Measurements from ENCODE around the gene GHR. TPM values are rescaled to one million over a fixed set of nuclear protein-coding genes. Genes with fewer than 3 reads are reported as not detected.

GHR gene
- total RNA-seq, 2 experiments from 2014 or later, result not detected

DNA sequence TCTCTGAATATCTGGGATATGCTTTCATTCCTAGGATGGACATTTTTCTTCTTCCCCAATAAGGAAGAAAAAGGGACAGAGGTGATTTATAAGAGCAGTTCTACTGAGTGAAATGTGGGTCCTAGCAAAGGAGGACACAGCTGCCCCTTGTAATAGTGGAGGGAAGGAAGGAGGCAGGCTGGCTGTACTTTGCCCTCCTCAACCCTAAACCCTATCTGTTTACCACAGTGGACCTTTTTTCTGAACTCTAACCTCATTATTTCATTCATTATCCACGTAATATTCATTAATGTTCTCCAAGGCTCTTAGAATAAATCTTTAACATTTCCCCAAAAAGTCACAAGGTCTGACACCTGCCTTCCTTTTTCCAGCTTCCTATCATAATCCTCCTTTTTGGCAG lies 37.8 kb downstream of the GHR start:
- ChIA-PET CTCF (ENCODE audit: unreplicated experiment) (no interaction called here), POLR2A (no interaction called here)
- H3K79me2 ChIP-seq (ENCODE audit: insufficient read depth, low read depth, low read length), result no peaks in the 10 kb centered on the region
- no peak overlapping the region for H3K27ac ChIP-seq (ENCODE audit: low read depth, low read length, poor library complexity, severe bottlenecking)
- H3K9me2 ChIP-seq (ENCODE audit: insufficient read depth, low read length), result no peaks in the 10 kb centered on the region
- no peaks in the 10 kb centered on the region for H4K20me1 ChIP-seq (ENCODE audit: insufficient read depth, low read length)
- no peak overlapping the region for H3K4me2 ChIP-seq (ENCODE audit: low read length)
- no peaks in the 10 kb centered on the region for H3K36me3 ChIP-seq (ENCODE audit: insufficient read depth, low read length)
- no TSS peak for BruUV-seq (replicated peaks)
- no peaks in the 10 kb centered on the region for H3K4me1 ChIP-seq (ENCODE audit: insufficient read depth, low read length, poor library complexity, severe bottlenecking)
- H2AFZ ChIP-seq (ENCODE audit: low read length), result no peak overlapping the region
- H3K4me3 ChIP-seq (ENCODE audit: low read depth, low read length, poor library complexity, severe bottlenecking), result no peak overlapping the region
- TF ChIP-seq EZH2phosphoT487 (IDR thresholded peaks at IDR 0.05; ENCODE audit: borderline replicate concordance, low read depth, low read length), result no peak
- TF ChIP-seq, protein P1, sequence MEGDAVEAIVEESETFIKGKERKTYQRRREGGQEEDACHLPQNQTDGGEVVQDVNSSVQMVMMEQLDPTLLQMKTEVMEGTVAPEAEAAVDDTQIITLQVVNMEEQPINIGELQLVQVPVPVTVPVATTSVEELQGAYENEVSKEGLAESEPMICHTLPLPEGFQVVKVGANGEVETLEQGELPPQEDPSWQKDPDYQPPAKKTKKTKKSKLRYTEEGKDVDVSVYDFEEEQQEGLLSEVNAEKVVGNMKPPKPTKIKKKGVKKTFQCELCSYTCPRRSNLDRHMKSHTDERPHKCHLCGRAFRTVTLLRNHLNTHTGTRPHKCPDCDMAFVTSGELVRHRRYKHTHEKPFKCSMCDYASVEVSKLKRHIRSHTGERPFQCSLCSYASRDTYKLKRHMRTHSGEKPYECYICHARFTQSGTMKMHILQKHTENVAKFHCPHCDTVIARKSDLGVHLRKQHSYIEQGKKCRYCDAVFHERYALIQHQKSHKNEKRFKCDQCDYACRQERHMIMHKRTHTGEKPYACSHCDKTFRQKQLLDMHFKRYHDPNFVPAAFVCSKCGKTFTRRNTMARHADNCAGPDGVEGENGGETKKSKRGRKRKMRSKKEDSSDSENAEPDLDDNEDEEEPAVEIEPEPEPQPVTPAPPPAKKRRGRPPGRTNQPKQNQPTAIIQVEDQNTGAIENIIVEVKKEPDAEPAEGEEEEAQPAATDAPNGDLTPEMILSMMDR (conservative IDR thresholded peaks at IDR 0.05; ENCODE audit: low read length), result no peak
- no peaks in the 10 kb centered on the region for H3K9me3 ChIP-seq (ENCODE audit: low read length)
- intact Hi-C loops (cut with micrococcal nuclease; ENCODE audit: unreplicated experiment), result no loop called here
- DNase-seq (ENCODE audit: low spot score), result no peak

DNA sequence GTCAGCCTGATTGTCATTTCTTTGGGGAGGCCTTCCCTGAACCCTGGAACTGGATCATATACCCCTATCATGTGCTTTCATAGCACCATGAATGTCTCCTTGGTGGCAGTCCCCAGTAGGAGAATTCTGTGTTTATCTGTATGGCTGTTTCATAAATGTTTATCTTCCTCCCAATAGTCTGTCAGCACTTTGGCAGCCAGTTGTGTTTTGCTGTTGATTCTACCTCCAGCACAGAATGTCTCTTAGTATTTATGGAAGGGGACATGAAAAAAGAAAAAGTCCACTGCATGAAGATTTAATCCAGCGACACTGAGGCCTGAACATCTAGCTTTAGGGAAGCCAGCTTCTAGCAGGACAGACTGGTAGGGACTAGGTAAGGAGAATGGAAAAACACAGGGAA lies 38.3 kb downstream of the GHR start:
- Histone ChIP-seq H3K4me1 (ENCODE audit: insufficient read depth, low read length, poor library complexity, severe bottlenecking) (no peaks in the 10 kb centered on the region), H3K36me3 (ENCODE audit: insufficient read depth, low read length) (no peaks in the 10 kb centered on the region), H3K9me2 (ENCODE audit: insufficient read depth, low read length) (no peaks in the 10 kb centered on the region), H4K20me1 (ENCODE audit: insufficient read depth, low read length) (no peaks in the 10 kb centered on the region), H2AFZ (ENCODE audit: low read length) (no peak overlapping the region), H3K4me2 (ENCODE audit: low read length) (no peak overlapping the region), H3K9me3 (ENCODE audit: low read length) (no peaks in the 10 kb centered on the region), H3K27ac (ENCODE audit: low read depth, low read length, poor library complexity, severe bottlenecking) (no peak overlapping the region), H3K4me3 (ENCODE audit: low read depth, low read length, poor library complexity, severe bottlenecking) (no peak overlapping the region), H3K79me2 (ENCODE audit: insufficient read depth, low read depth, low read length) (no peaks in the 10 kb centered on the region)
- BruUV-seq (replicated peaks), result no TSS peak
- no peak for DNase-seq (ENCODE audit: low spot score)
- ChIA-PET CTCF (ENCODE audit: unreplicated experiment) (no interaction called here), POLR2A (no interaction called here)
- TF ChIP-seq, protein P1 (conservative IDR thresholded peaks at IDR 0.05; ENCODE audit: low read length), result no peak
- TF ChIP-seq EZH2phosphoT487 (IDR thresholded peaks at IDR 0.05; ENCODE audit: borderline replicate concordance, low read depth, low read length), result no peak
- intact Hi-C loops (cut with micrococcal nuclease; ENCODE audit: unreplicated experiment), result no loop called here

DNA sequence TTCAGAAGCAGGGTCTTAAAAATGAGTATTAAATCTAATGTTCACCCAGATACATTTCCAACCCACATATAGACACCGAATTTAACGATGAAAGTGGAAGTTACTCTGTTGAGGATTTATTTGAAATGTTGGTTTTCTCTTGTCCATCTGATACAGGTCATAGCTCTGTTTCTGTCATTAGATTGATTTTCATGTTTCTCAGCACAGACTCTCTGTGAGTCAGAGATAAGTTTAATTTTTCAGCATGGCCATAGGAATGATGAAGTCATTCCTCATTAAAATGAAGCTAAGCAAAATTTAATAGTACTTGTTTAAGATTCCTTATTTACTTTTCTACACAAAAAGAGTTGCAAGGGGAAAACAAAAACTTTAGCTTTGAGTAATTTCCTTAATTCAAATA lies 38.8 kb downstream of the GHR start:
- CTCF ChIA-PET (ENCODE audit: unreplicated experiment), result no interaction called here
- Histone ChIP-seq H3K9me2 (ENCODE audit: insufficient read depth, low read length) (no peaks in the 10 kb centered on the region), H3K4me1 (ENCODE audit: insufficient read depth, low read length, poor library complexity, severe bottlenecking) (no peaks in the 10 kb centered on the region), H3K9me3 (ENCODE audit: low read length) (no peaks in the 10 kb centered on the region), H3K4me2 (ENCODE audit: low read length) (no peak overlapping the region), H2AFZ (ENCODE audit: low read length) (no peak overlapping the region), H3K27ac (ENCODE audit: low read depth, low read length, poor library complexity, severe bottlenecking) (no peak overlapping the region), H3K4me3 (ENCODE audit: low read depth, low read length, poor library complexity, severe bottlenecking) (no peak overlapping the region), H4K20me1 (ENCODE audit: insufficient read depth, low read length) (no peaks in the 10 kb centered on the region), H3K79me2 (ENCODE audit: insufficient read depth, low read depth, low read length) (no peaks in the 10 kb centered on the region), H3K36me3 (ENCODE audit: insufficient read depth, low read length) (no peaks in the 10 kb centered on the region)
- no peak for DNase-seq (ENCODE audit: low spot score)
- no peak for TF ChIP-seq EZH2phosphoT487 (IDR thresholded peaks at IDR 0.05; ENCODE audit: borderline replicate concordance, low read depth, low read length)
- TF ChIP-seq, protein P1 (conservative IDR thresholded peaks at IDR 0.05; ENCODE audit: low read length), result no peak
- POLR2A ChIA-PET, result interaction anchor here (1.2 kb wide), 1 partner anchor 10 kb away, joined by 6 read pairs; no protein-coding TSS in a partner anchor
- no TSS peak for BruUV-seq (replicated peaks)
- intact Hi-C loops (cut with micrococcal nuclease; ENCODE audit: unreplicated experiment), result no loop called here
